Hematopoietic multipotent progenitor cell treated with erythropoietin and hydrocortisone succinate and interleukin-3 and kit ligand, for 6 days (in vitro differentiated cells): ENCODE results near the gene LRRC36.

Experiments
- DNase-seq: peaks from one replicate; pipeline ENCODE4 v3.0.0-alpha.2; 2015

LRRC36 gene

DNA sequence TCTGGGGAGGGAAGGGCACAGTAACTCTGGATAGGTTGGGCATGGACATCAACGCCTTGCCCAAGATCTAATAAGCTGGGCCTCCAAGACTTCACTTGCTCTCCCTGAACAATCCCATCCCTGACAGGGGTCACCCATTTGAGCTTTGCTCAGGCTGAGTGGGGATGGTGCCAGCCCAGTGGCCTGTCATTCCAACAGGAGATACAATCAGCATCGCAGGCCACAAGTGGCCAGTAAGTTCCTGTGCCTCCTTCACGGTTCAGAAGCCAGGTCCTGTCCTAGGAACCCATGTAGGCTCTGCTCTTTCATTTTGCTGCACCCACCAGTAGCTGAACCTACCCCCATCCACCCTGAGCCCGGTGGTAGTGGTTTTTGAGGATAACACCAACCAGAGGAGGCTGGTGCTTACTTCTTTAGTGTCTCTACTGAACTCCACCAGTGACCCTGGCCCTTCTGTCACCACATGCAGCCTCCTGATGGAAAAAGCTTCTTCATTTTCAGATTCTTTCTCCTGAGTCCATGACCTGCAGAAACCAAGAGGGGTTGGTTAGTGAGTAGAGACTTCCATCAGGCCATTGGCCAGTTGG, 32.4 kb upstream of the LRRC36 start:
- DNase-seq = no peak

DNA sequence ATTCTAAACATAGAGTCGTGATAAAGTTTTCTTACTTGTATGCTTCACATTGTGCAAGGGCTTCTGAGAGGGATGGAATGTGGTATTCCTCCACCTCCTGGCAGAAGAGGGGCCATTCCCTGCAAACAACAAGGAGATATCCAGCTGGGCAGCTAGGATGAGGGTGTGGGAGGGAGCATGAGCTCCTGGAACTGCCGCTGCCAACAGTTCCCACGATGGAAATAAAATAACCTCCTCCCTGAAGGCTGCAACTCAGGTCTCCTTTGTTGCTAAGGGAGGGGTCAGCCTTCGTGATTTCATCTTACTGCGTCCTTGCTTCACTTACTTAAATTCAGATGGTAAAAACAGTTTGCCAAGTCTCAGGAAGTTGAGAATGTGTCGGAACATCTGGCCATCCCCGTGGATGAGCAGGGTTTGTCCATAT, 31.7 kb upstream of the LRRC36 start:
- DNase-seq = no peak

DNA sequence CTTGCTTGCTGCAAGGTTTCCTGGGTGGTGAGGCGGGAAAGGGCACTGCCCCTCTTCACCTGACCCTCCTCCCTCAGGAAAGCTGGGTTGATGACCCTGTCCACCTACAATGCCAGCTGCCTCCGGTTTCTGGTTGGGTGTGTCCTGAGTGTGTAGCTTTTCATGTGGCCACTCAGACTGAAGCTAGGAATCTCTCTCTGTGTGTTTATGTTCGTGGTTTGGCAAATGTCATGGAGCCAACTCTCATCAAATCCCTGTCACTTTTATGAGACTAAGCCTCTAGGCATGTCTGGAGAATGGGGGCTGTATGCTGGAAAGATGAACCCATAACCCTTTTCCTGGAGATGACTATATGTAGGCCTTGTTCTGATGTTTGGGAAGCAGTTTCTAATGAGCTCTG, 30.2 kb upstream of the LRRC36 start:
- no peak for DNase-seq

DNA sequence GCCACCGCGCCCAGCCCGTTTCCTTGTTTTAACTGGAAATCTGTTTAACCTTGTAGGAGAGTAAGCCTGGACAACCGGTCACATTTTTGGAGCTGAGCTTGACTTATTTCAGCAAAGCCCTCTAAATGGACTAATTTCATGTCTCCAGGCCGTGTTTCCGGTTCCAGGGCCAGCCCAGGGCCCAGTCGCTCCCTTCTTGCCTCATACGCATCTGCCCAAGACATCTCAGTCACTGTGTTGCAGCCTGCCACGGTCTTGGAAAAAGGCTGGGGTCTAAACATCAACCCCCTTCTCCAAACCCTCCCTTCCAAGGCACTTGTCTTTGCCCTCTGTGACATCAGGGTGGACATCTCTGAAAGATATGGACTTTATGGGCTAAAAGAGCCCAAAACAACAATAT, 28.3 kb upstream of the LRRC36 start:
- DNase-seq = no peak

DNA sequence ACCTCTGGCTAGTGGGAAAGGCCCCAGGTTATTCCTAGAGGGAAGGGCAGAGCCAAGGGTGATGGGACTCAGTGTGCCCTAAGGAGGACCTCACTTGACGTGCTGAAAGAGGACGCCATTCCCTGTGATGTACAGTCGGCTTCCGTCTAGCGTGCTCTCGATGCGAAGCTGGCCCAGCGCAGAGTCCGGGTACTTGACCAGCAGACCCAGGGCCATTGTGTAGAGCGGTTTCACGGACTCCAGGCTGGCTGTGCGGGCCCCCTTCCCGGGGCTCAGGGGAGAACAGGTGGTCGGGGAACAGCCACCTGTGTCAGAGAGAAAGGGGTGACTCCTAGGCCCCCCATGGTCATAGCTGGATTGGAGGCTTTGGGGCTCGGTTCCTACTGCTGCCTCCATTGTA, 27.3 kb upstream of the LRRC36 start:
- no peak for DNase-seq

DNA sequence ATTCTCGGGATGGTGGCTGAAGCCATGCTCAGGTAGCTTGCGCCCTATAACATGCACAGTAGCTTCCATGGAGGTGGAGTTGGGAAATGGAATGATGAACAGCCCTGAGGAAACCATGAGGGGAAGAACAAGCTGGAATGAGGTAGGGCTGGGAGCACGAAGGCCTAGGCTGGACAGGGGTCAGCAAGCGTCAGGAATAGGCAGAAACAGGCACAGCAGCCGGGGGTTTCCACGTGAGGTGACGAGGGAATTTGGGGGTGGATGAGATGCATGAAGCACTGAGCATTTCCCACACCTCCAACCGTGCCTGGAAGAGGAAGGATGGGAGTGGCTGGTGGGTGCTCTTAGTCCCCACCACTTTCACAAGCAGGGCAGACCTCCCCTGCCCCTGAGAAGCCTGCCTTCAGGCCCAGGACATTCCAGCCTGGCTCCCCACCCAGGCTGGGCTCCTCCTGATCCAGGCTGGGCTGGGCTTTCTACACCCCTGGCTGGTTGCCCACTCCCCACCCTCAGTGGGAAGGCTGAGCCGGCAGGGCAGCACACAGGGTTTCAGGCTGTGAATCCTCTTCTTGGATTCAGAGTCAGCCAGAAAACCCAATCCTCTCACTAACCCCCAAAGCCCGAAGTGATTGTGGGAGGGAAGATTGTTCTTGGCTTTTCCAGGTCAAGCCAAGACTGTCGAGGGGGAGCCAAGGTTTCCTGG, 25.4 kb upstream of the LRRC36 start:
- DNase-seq = no peak

DNA sequence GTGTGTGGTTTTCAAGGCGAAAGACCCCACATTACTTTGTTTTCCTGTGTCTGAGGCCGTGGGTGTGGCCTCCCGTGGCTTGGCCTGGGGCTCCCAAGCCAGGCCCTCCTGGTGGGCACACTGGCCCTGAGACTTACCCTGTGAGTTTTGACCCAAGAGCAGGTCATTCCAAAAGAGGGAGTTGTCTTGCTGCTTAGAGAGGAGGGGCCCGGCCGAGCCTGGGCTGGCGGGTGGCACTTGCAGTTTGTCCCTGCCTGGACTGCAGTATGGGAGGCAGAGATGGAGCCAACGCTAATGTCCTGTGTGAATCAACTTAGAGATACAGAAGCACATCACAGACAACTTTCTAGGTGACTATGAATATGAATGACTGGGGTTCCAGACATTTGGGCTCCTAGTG, 24.5 kb upstream of the LRRC36 start:
- DNase-seq = no peak

DNA sequence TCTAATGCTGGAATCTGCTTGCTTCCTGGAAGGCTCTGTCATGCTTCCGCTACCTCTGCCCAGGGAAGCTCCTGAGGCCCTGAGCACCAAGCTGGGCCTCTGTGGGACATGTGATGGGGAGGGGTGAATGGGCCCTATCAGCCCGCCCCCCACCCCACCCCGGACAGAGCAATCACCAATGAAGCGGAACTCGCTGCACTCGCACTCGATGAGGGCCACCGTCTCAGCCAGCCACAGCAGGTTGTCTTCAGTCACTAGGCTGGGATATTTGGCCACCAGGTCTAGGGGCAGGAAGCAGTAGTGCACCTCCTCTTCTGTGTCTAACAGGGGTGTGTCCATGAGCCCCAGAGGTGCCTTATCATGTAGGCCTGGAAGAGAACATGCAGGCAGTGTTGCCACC, 23.6 kb upstream of the LRRC36 start:
- peak; percentile 46 for DNase-seq

DNA sequence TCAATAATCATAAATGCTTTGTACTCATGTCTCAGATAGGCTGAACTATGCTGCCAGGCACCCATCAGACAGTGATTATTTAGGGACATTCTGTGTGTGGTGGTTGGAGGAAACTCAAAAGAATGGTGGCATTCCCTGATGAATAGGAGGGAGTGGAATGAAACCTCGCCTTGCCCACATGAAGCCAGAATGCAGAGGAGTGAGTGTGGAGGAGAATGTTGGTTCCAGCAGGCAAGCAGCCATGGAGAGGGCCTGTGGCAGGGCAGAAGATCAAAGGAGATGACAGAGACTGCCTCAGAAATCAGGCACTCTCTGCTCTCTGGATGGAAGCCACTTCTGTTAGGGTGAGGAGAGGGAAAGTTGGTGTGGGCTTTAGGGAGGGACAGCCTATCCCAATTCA, 22.6 kb upstream of the LRRC36 start:
- no peak for DNase-seq

DNA sequence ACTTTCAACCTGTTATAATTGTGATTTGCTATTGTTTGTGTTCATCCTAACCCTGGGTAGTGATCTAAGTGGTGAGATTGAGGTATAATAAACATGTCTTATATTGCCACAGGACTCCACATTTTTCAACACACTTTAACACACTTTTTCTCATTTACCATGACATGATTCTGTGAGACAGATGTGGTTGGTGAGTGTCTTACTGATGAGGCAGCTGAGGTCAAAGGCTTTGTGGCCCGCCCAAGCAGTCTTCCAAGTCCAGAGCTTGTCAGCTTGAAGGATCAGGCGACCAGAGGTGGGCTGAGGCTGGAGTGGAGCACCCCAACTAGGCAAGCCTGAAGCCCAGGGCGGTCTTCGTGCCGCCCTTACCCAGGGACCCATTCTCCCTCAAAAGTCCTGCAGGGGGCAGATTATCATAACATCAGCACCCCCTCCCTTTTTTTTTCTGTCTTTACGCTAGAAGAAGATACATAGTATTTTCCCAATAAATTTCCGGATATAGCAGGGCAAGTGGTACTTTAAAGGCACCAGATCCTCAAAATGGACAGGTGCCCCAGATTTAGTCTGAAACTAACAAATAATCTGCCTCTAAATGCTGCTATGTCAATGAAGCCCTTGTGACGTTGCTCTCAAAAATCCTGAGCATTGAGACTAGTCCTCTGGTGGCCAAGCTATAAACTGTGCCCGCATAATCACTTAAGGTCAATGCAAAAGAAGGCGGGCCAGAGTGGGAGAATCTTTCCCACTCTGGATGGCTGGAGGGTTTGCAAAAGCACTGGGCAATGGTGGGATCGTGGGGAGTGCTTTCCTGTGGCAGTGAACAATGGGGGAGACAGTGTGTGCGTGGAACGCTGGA, 21.2 kb upstream of the LRRC36 start:
- DNase-seq = no peak

DNA sequence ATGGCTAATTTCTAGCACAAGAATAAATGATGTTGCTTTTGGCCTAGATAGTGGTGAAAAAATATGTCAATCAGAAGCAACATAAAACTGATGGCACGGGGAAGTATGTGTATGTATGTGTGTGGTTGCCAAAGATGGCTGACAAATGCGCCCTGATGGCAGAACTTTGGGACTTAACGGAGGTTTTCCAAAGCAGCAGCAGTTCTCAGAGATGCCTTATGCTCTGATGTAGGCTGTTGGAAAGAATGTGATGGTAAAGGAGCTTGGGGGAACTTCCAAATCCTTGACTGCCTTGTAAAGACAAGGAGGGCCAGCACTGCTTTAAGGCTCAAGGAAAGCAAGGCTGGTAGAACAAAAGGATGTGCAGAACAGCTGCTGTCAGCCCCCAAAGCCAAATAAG, 16.1 kb upstream of the LRRC36 start:
- no peak for DNase-seq

DNA sequence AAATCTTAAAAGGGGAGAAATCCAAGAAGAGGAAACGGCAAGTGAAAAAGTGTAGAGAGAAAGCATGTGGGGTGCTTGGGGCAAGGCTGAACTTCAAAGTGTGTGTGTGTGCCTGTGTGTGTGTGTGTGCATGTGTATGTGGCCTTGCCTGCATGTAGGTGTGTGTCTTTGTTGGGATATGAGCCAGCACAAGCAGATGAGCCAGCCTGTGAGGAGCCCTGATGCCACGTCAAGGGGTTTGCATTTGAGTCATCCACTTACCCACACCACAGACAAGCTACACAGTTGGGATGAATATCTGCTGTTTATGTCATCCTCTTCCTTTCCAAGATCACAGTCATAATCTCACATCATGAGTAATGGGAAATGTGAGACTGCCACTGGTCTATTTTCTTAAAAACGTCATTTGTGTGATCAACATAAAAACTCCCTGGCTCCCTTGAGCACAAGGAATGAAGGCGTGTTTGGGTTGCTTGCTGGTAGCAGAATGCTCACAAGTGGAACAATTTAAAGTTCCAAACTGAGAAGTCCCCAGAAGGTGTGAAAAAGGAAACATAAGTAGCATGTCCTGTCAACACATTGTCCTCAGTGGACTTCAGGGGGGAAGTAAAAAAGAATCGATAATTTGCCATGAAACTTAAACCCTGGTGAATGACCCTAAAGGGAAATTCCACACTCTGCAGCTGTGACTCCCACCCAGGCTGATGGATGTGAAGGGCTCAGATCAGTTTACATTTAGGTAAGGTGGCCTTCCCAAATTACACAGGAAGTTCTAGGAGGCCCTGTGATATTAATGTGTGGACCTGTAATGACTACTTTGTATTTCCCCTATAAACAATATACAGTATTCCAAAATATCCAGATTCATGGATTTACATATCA, 14.8 kb upstream of the LRRC36 start:
- no peak for DNase-seq

DNA sequence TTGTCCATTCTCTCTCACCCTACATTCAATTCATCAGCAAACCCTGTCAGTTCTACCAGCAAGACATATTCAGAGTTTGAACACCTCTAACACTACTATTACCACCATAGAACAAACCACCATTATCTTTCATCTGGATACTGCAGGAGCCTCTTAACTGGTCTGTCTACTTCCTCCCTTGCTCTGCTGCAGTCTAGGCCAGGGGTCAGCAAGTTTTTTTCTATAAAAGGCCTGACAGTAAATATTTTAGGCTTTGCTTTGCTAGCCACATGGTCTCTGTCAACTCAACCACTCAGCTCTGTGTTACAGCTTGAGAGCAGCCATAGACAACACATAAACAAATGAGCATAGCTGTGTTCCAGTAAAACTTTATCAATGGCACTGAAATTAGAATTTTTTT, 13.9 kb upstream of the LRRC36 start:
- DNase-seq = no peak

DNA sequence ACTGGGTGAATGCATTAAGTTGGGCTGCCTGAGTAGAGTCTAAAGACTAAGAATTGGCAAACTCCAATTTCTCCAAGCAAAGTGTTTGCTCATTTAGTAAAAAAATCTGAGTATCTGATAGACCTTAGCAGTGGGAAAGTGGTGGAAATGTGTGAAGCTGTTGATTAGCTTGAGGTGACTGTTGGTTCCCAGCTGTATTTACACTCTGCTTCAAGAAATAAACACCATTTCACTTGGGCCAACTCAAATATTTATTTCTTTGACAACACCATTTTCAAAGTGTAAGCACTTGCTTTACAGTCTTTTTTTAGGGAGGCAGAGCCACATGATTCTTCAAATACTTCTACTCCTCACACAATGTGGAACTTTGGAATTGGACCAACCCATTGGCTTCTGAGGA, 8.8 kb upstream of the LRRC36 start:
- no peak for DNase-seq

DNA sequence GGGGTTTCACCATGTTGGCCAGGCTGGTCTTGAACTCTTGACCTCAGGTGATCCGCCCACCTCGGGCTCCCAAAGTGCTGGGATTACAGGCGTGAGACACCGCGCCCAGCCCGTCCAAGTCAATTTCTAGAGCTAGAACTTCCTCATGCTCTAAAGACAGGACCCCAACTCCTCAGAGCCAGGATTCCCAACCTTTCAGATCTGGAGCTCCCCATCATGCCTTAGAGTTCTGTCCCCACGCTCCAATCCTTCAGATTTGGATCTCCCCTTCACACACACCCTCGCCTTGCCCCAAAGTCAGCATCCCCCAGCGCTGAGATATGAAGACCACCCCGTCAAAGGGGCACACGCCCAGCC, 522 bp upstream of the LRRC36 start:
- DNase-seq = no peak

DNA sequence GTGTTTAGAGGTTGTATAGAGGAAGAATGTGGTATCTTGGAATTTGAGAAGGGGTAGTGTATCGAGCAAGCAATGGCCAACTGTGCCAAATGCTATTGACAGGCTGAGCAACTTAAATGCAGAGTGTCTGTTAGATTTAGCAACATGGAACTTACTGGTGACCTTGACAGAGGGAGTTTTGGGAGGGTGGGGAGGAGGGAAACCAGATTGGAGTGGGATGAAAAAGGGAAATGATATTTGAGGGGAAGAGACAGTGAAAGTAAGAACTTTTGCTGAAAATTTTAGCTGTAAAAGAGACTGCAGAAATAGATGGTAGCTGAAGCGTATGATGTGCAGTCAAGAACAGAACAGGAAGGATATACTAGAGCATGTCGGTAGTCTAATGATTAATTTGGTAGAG, 1.1 kb downstream of the LRRC36 start:
- no peak for DNase-seq

DNA sequence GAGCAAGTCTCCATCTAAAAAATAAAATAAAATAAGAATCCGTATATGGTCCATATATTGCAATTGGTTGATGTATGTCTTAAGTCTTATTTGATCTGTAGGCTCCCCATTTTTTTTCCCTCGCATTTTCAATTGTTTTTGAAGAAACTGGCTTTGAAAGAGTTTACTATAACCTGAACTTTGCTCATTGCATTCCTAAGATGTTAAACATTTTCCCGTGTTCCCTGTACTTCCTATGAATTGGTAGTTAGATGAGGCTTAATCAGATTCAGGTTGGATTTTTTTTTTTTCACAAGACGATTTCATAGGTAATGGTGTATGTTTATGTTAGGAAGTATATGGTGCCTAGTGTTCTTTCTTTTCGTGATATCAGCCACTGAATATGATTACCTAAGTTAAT, 3.3 kb downstream of the LRRC36 start:
- no peak for DNase-seq

DNA sequence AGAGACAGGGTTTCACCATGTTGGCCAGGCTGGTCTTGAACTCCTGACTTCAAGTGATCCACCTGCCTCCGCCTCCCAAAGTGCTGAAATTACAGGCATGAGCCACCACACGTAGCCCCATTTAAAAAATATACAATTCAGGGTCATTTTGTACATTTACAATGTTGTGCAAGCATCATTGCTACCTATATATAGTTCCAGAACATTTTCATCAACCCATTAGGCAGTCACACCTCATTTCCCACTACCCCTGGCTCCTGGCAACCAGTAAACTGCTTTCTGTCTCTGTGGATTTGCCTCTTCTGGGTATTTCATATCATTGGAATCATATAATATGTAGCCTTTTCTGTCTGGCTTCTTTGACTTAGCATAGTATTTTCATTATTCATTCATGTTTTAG, 6.7 kb downstream of the LRRC36 start:
- DNase-seq = no peak

DNA sequence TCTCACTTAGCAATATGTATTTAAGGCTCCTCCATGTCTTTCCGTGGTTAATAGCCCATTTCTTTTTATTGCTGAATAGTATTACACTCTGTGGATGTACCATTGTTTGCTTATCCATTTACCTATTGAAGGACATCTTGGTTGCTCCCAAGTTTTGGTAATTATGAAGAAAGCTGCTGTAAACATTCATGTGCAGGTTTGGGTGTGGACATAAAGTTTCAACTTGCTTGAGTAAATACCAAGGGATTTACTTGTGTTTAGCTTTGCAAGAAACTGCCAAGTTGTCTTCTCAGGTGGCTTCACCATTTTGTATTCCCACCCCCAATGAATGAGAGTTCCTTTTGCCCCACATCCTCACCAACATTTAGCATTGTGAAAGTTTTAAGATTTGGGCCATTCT, 9.5 kb downstream of the LRRC36 start:
- no peak for DNase-seq

DNA sequence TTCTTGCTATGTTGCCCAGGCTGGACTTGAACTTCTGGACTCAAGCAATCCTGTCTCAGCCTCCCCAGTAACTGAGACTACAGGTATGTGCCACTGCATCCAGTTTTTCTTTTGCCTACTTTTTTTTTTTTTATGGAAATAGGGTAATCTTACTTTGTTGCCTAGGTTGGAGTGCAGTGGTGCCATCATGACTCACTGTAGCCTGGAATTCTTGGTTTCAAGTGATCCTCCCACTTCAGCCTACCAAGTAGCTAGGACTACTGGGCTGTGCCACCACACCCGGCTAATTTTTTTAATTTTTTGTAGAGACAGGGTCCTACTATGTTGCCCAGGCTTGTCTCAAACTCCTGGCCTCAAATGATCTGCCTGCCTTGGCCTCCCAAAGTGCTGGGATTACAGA, 10.0 kb downstream of the LRRC36 start:
- no peak for DNase-seq

DNA sequence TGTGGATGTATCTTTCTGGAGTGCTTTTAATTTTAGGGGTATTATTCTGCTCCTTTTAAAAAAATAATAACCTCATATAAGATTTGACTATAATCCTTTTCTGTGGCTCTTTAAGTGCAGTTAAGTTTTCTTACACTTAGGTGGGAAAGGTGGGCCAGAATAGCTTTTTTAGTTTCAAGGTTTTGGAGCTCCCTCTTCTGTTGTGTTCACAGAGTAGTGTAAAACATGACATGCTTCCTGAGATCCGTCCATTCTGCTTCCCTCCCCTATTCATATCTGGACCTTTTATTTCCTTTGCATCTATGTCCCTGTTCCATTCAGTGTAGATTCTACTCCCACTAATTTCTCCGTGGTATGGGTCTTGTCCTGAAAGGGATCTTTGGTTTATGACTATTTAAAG, 12.8 kb downstream of the LRRC36 start:
- DNase-seq = peak; percentile 32

DNA sequence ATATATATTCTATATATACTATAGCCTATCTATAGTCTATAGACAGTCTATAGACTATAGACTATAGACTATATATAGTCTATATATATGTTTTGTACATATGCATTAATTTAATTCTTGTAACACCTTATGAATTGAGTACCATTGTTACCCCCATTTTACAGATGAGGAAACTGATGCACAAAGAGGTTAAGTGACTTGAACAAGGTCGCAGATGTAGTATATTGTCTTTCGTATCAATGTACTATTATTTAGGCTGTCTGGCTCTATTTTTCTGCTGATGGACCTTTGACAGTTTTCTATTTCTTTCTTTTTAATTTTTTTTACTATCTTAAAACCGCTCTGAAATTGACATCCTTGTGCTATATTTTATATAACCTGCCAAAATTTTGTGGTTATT, 14.6 kb downstream of the LRRC36 start:
- no peak for DNase-seq

DNA sequence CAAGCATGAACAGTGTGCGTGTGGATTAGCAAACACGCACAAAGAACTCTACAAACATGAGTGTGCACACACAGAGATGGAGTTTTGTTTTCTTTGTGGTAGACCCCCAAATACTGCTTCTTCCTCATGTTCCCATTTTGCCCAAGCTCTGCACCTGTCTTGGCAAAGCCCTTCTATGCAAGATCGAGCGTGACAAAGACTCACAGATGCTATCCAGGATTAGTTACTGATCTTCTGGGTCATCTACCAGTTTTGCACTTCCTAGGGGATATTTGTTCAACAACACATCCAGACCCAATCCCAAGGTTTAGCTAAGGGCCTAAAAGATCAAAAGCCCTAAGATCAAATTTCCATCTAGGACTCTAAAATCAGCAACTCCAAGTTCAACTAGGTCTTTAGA, 16.0 kb downstream of the LRRC36 start:
- DNase-seq = no peak
